Astrocyte (in vitro differentiated cells and primary cell): ENCODE results near the gene TMEM42. TPM values are rescaled to one million over a fixed set of nuclear protein-coding genes. Genes with fewer than 3 reads are reported as not detected.

Source experiments
- DNase-seq: peaks from one replicate; pipeline ENCODE4 v3.0.0-alpha.2; 2010; ENCODE audit warnings: low read depth
- FAIRE-seq: peaks from 2 replicates; lab custom pipeline; 2011; peaks lifted over from hg19 to GRCh38; lab: Jason Lieb, UNC
- H2AFZ ChIP-seq: 2 replicates; pipeline ENCODE4 v1.6.0; 2012; ENCODE audit warnings: low read depth, low read length, inconsistent platforms
- H3K27ac ChIP-seq: 2 replicates; pipeline ENCODE4 v1.5.1; 2011; ENCODE audit warnings: low read depth, low read length, inconsistent platforms
- H3K27me3 ChIP-seq: 2 replicates; pipeline ENCODE4 v1.6.0; 2011; ENCODE audit warnings: low read length, inconsistent platforms; ENCODE audit not compliant: insufficient read depth
- H3K36me3 ChIP-seq: 2 replicates; pipeline ENCODE4 v1.5.1; 2011; ENCODE audit warnings: low read length, inconsistent platforms; ENCODE audit not compliant: insufficient read depth
- H3K4me1 ChIP-seq: 2 replicates; pipeline ENCODE4 v1.5.1; 2011; ENCODE audit warnings: low read length, inconsistent platforms; ENCODE audit not compliant: insufficient read depth
- H3K4me2 ChIP-seq: 2 replicates; pipeline ENCODE4 v1.6.0; 2012; ENCODE audit warnings: low read length, inconsistent platforms
- H3K4me3 ChIP-seq: 2 replicates; pipeline ENCODE4 v1.5.1; 2011; ENCODE audit warnings: low read depth, mild to moderate bottlenecking, low read length, inconsistent platforms; ENCODE audit not compliant: insufficient read depth
- H3K79me2 ChIP-seq: 2 replicates; pipeline ENCODE4 v1.6.0; 2012; ENCODE audit warnings: mild to moderate bottlenecking, low read length, inconsistent platforms; ENCODE audit not compliant: insufficient read depth
- H3K9ac ChIP-seq: 2 replicates; pipeline ENCODE4 v1.6.0; 2012; ENCODE audit warnings: mild to moderate bottlenecking, low read length, inconsistent platforms
- H3K9me3 ChIP-seq: 2 replicates; pipeline ENCODE4 v1.5.1; 2012; ENCODE audit warnings: low read depth, mild to moderate bottlenecking, low read length, inconsistent platforms; ENCODE audit not compliant: insufficient read depth
- H4K20me1 ChIP-seq: 2 replicates; pipeline ENCODE4 v1.6.0; 2012; ENCODE audit warnings: low read length, inconsistent platforms; ENCODE audit not compliant: insufficient read depth
- H3K27ac Mint-ChIP-seq: one replicate; pipeline ENCODE4 v1.8.0; 2021; ENCODE audit warnings: mild to moderate bottlenecking, mixed read lengths; ENCODE audit not compliant: unreplicated experiment
- H3K27me3 Mint-ChIP-seq: one replicate; pipeline ENCODE4 v1.8.0; 2021; ENCODE audit warnings: low read depth, mixed read lengths; ENCODE audit not compliant: unreplicated experiment
- H3K36me3 Mint-ChIP-seq: one replicate; pipeline ENCODE4 v1.8.0; 2021; ENCODE audit warnings: low read depth, mixed read lengths; ENCODE audit not compliant: unreplicated experiment
- H3K4me1 Mint-ChIP-seq: one replicate; pipeline ENCODE4 v1.8.0; 2021; ENCODE audit warnings: low read depth, mixed read lengths; ENCODE audit not compliant: unreplicated experiment
- H3K4me3 Mint-ChIP-seq: one replicate; pipeline ENCODE4 v1.8.0; 2021; ENCODE audit warnings: mild to moderate bottlenecking, moderate library complexity, mixed read lengths; ENCODE audit not compliant: unreplicated experiment
- H3K9me3 Mint-ChIP-seq: one replicate; pipeline ENCODE4 v1.8.0; 2021; ENCODE audit warnings: mild to moderate bottlenecking, mixed read lengths; ENCODE audit not compliant: unreplicated experiment
- EZH2 ChIP-seq: IDR thresholded peaks from 2 replicates; pipeline ENCODE4 v1.6.1; 2012; ENCODE audit warnings: mild to moderate bottlenecking, low read length, inconsistent platforms; ENCODE audit not compliant: insufficient read depth
- total RNA-seq: library from RNA; stranded (reverse); gene quantifications from 2 replicates; pipeline ENCODE4 v1.2.1, GENCODE V29; 2021
- TF ChIP-seq, protein P1 (sequence below): IDR thresholded peaks from 2 replicates; pipeline ENCODE4 v1.5.1; 2011; ENCODE audit warnings: low read depth, mild to moderate bottlenecking, inconsistent platforms, low read length, moderate library complexity; ENCODE audit not compliant: insufficient read depth

The TMEM42 gene
- total RNA-seq, 1 donor from 2014 or later = 6.9 TPM

DNA sequence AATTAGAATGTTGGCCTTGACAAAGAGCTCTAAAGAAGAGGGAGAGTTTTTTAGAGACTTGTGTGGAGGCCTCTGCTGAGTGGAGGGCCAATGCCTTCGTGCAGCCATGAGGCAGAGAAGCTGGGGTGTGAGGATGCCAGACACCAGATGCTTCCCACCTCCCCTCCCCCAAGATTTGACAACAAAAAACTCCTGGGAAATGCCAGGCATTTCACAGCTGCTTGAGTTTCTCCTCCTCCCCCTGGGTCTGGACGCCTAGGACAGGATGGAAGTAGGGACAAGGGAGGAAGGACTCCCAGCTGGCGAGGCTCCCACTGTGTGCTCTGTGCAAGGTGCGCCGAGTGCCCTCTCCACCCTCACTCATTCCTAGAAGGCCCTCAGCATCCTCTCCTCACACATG is 32.8 kb downstream of the TMEM42 start:
- Histone ChIP-seq H3K4me1 (peaks cover 14% of the 10 kb centered on the region), H3K79me2 (no peaks in the 10 kb centered on the region), H3K9me3 (no peaks in the 10 kb centered on the region), H3K27ac (no peak overlapping the region), H2AFZ (no peak overlapping the region), H4K20me1 (no peaks in the 10 kb centered on the region), H3K36me3 (no peaks in the 10 kb centered on the region), H3K9ac (no peak overlapping the region), H3K27me3 (no peaks in the 10 kb centered on the region), H3K4me2 (no peak overlapping the region), H3K4me3 (no peak overlapping the region)
- DNase-seq (no peak), FAIRE-seq (no peak)
- peaks cover 3% of the 10 kb centered on the region for H3K9me3 Mint-ChIP-seq
- H3K27ac Mint-ChIP-seq = peak overlapping the region; percentile 18
- peaks cover 15% of the 10 kb centered on the region for H3K4me1 Mint-ChIP-seq
- peaks cover 5% of the 10 kb centered on the region for H3K27me3 Mint-ChIP-seq
- no peaks in the 10 kb centered on the region for H3K36me3 Mint-ChIP-seq
- H3K4me3 Mint-ChIP-seq = no peak overlapping the region
- TF ChIP-seq, protein P1, sequence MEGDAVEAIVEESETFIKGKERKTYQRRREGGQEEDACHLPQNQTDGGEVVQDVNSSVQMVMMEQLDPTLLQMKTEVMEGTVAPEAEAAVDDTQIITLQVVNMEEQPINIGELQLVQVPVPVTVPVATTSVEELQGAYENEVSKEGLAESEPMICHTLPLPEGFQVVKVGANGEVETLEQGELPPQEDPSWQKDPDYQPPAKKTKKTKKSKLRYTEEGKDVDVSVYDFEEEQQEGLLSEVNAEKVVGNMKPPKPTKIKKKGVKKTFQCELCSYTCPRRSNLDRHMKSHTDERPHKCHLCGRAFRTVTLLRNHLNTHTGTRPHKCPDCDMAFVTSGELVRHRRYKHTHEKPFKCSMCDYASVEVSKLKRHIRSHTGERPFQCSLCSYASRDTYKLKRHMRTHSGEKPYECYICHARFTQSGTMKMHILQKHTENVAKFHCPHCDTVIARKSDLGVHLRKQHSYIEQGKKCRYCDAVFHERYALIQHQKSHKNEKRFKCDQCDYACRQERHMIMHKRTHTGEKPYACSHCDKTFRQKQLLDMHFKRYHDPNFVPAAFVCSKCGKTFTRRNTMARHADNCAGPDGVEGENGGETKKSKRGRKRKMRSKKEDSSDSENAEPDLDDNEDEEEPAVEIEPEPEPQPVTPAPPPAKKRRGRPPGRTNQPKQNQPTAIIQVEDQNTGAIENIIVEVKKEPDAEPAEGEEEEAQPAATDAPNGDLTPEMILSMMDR = no peak

DNA sequence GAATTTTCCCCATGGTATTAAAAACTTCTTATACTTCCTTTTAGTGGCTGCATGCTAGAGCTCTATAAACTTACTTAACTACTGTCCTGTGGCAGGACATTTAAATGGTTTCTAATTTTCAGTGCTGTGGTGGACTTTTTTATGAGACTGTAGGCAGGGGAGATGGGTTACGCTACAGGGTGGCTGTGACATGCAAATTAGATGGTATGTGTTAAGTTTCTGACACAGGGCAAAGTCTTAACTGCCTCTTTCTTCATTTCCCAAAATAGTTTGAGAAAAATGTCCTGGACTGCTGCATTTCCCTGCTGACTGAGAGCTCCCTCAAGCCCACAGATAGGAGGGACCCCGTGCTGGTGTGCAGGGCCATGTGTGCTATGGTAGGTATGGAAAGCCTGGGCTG is 34.7 kb downstream of the TMEM42 start:
- no peak overlapping the region for H3K9ac ChIP-seq
- no peaks in the 10 kb centered on the region for H3K27me3 ChIP-seq
- H3K9me3 ChIP-seq = no peaks in the 10 kb centered on the region
- Mint-ChIP-seq H3K4me3 (no peak overlapping the region), H3K27ac (no peak overlapping the region), H3K36me3 (no peaks in the 10 kb centered on the region), H3K9me3 (peaks cover 5% of the 10 kb centered on the region), H3K27me3 (peaks cover 2% of the 10 kb centered on the region), H3K4me1 (peaks cover 21% of the 10 kb centered on the region)
- no peak for DNase-seq
- FAIRE-seq = no peak
- H3K27ac ChIP-seq = no peak overlapping the region
- no peaks in the 10 kb centered on the region for H4K20me1 ChIP-seq
- H3K79me2 ChIP-seq = no peaks in the 10 kb centered on the region
- H3K4me3 ChIP-seq = no peak overlapping the region
- peaks cover 14% of the 10 kb centered on the region for H3K4me1 ChIP-seq
- H2AFZ ChIP-seq = no peak overlapping the region
- TF ChIP-seq EZH2 = no peak
- TF ChIP-seq, protein P1 = no peak
- H3K36me3 ChIP-seq = no peaks in the 10 kb centered on the region
- H3K4me2 ChIP-seq = no peak overlapping the region

DNA sequence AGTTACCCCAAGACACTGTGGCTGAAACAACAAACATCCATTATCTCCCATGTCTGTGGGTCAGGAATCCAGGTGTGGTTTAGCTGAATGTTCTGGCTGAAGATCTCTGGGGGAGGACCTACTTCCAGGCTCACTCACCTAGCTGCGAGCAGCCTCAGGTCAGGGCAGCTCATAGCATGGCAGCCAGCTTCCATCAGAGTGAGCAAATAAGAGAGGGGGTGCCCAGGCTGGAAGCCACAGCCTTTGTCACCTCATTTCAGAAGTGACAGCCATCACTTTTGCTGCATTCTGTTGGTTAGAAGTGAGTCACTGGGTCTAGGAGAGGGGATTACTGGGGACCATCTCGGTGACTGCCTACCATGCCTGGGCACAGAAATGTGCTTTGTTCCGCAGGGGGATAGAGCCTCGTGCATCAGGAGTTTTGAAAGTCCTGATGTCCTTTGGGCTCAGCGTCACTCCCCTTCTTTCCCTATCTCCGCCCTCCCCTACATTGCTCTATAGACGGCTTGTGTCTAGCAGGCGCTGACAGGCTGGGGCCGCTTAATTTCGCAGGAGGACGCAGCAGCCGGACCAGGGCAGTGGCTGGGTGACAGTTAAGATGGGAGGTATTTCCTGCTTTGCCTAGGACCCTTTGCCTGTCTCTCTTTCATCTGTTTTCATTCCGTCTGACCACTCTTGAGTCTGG is 38.1 kb downstream of the TMEM42 start:
- peaks cover 2% of the 10 kb centered on the region for H3K27me3 Mint-ChIP-seq

More for the DNA sequence above, 38.1 kb downstream of the TMEM42 start:
- Histone ChIP-seq H3K9me3 (no peaks in the 10 kb centered on the region), H2AFZ (no peak overlapping the region), H4K20me1 (no peaks in the 10 kb centered on the region), H3K79me2 (no peaks in the 10 kb centered on the region), H3K4me3 (no peak overlapping the region), H3K9ac (no peak overlapping the region), H3K4me1 (no peaks in the 10 kb centered on the region), H3K27me3 (no peaks in the 10 kb centered on the region), H3K4me2 (no peak overlapping the region), H3K36me3 (no peaks in the 10 kb centered on the region), H3K27ac (no peak overlapping the region)
- Mint-ChIP-seq H3K4me1 (peaks cover 14% of the 10 kb centered on the region), H3K4me3 (no peak overlapping the region), H3K27ac (no peak overlapping the region), H3K36me3 (no peaks in the 10 kb centered on the region), H3K9me3 (peaks cover 2% of the 10 kb centered on the region)
- TF ChIP-seq, protein P1 = no peak
- TF ChIP-seq EZH2 = no peak
- DNase-seq (no peak), FAIRE-seq (no peak)
